H1 (cell line): Measurements from ENCODE around the gene HOXC13.

Source experiments
- EP300 ChIP-seq, 2 experiments: IDR thresholded peaks; 1 replicate in 1 of 2; 2 replicates in 1 of 2; pipeline ENCODE4 v1.6.1; 2011 to 2012; ENCODE audit warnings: low read depth in 2 of 2, low read length in 2 of 2, mild to moderate bottlenecking in 2 of 2, borderline replicate concordance in 1 of 2, inconsistent platforms in 1 of 2, moderate library complexity in 1 of 2
- KDM4A ChIP-seq: IDR thresholded peaks from one replicate; pipeline ENCODE4 v1.7.1; 2012; ENCODE audit warnings: low read depth, mild to moderate bottlenecking, moderate library complexity, low read length, inconsistent platforms; ENCODE audit not compliant: severe bottlenecking
- POLR2A ChIP-seq, 2 experiments: IDR thresholded peaks; 1 replicate in 1 of 2; 2 replicates in 1 of 2; pipeline ENCODE4 v1.6.1; 2011; ENCODE audit warnings: low read depth in 2 of 2, low read length in 2 of 2, mild to moderate bottlenecking in 2 of 2; ENCODE audit errors: control extremely low read depth in 1 of 2
- RAD21 ChIP-seq, 2 experiments: IDR thresholded peaks in 1 of 2; conservative IDR thresholded peaks in 1 of 2; 2 replicates each; pipeline ENCODE4 v1.6.1; 2011; ENCODE audit warnings: low read depth in 2 of 2, low read length in 2 of 2, improper control_type of control experiment in 1 of 2, inconsistent platforms in 1 of 2, mild to moderate bottlenecking in 1 of 2, moderate library complexity in 1 of 2

- TF ChIP-seq KDM4A (no peak), EP300 (IDR thresholded peaks at IDR 0.05; ENCODE audit: borderline replicate concordance in 1 of 2, low read depth in 2 of 2, low read length in 2 of 2) (no peak), POLR2A (IDR thresholded peaks at IDR 0.05; ENCODE audit: control extremely low read depth in 1 of 2, low read depth in 2 of 2, low read length in 2 of 2) (no peak), RAD21 (IDR thresholded peaks at IDR 0.05 in 1 of 2, conservative IDR thresholded peaks at IDR 0.05 in 1 of 2; ENCODE audit: low read depth in 2 of 2, low read length in 2 of 2) (no peak)
Observed at GRCh38 chr12:53966085-53966384, 27.4 kb downstream of the HOXC13 start.
